A549 (cell line): ENCODE data around the gene C11orf91. TPM values are rescaled to one million over a fixed set of nuclear protein-coding genes. Genes with fewer than 3 reads are reported as not detected.

Experiments
- ATAC-seq, 2 experiments: fragments of 200-7000 bp in 1 of 2; fragments of >200 bp in 1 of 2; cut with Nextera tagmentation in 1 of 2; cut with Tn5 transposase in 1 of 2; 3 replicates each; pipeline versions ENCODE4 v1.8.0 to v1.9.1; 2018 to 2020; ENCODE audit warnings: mild to moderate bottlenecking in 1 of 2, moderate library complexity in 1 of 2
- CTCF ChIA-PET: fragments of 300-600 bp; sonication (Branson Sonifier 250); formaldehyde crosslinking; extraction: SDS; loops from one replicate; lab custom pipeline; 2021; ENCODE audit warnings: antibody characterized with exemption, inconsistent platforms; lab: Yijun Ruan, JAX
- POLR2A ChIA-PET: fragments of 350-600 bp; formaldehyde crosslinking; extraction: SDS; loops from one replicate; lab custom pipeline; 2021; ENCODE audit warnings: antibody characterized with exemption, inconsistent platforms; lab: Yijun Ruan, JAX
- DNase-seq, 2 experiments: peaks; one replicate each; pipeline versions ENCODE4 v3.0.0 to v3.0.0-alpha.2; 2011 to 2016; ENCODE audit warnings: low read depth in 1 of 2, low spot score in 1 of 2
- FAIRE-seq: peaks from 2 replicates; lab custom pipeline; 2011; peaks lifted over from hg19 to GRCh38; lab: Jason Lieb, UNC
- H3K27ac ChIP-seq, 2 experiments: fragments of >200 bp; sonication (Bioruptor Twin); formaldehyde crosslinking; 3 replicates each; pipeline ENCODE4 v1.5.1; 2016 to 2017
- H3K4me1 ChIP-seq: fragments of >200 bp; sonication (Bioruptor Twin); formaldehyde crosslinking; 3 replicates; pipeline ENCODE4 v1.6.1; 2016
- H3K4me2 ChIP-seq: fragments of >200 bp; sonication (Bioruptor Twin); formaldehyde crosslinking; 3 replicates; pipeline ENCODE4 v1.6.1; 2016
- H3K4me3 ChIP-seq: fragments of >200 bp; sonication (Bioruptor Twin); formaldehyde crosslinking; 3 replicates; pipeline ENCODE4 v1.5.1; 2016
- H3K9me3 ChIP-seq: fragments of >200 bp; sonication (Bioruptor Twin); formaldehyde crosslinking; 3 replicates; pipeline ENCODE4 v1.6.1; 2016
- ATOH8 ChIP-seq: fragments of 250-450 bp; sonication (Bioruptor Pico); IDR thresholded peaks from 2 replicates; pipeline ENCODE4 v1.5.0; 2020; ENCODE audit warnings: low read depth, mild to moderate bottlenecking, moderate library complexity
- CBX8 ChIP-seq: fragments of 200-600 bp; sonication (generic); IDR thresholded peaks from 2 replicates; pipeline ENCODE4 v1.6.1; 2016
- E2F6 ChIP-seq: IDR thresholded peaks from 2 replicates; pipeline ENCODE4 v1.6.1; 2012; ENCODE audit warnings: low read depth, borderline replicate concordance
- EHF ChIP-seq: fragments of 250-450 bp; sonication (Bioruptor Pico); IDR thresholded peaks from 2 replicates; pipeline ENCODE4 v1.5.0; 2020; ENCODE audit warnings: mild to moderate bottlenecking
- ELK1 ChIP-seq: fragments of 150-350 bp; IDR thresholded peaks from 2 replicates; pipeline ENCODE4 v1.6.1; 2014; ENCODE audit warnings: low read depth, mild to moderate bottlenecking, low read length
- FOXS1 ChIP-seq: fragments of 250-450 bp; sonication (Bioruptor Pico); IDR thresholded peaks from 2 replicates; pipeline ENCODE4 v1.5.0; 2020; ENCODE audit warnings: mild to moderate bottlenecking, moderate library complexity
- HDAC2 ChIP-seq: fragments of 200-600 bp; sonication (generic); IDR thresholded peaks from 2 replicates; pipeline ENCODE4 v1.6.1; 2016
- HEYL ChIP-seq: fragments of 250-450 bp; sonication (Bioruptor Pico); IDR thresholded peaks from 2 replicates; pipeline ENCODE4 v1.8.0; 2021; ENCODE audit warnings: mild to moderate bottlenecking, moderate library complexity
- HOXA7 ChIP-seq: fragments of 250-450 bp; sonication (Bioruptor Pico); IDR thresholded peaks from 2 replicates; pipeline ENCODE4 v1.5.0; 2020; ENCODE audit warnings: mild to moderate bottlenecking, moderate library complexity
- HOXB5 ChIP-seq: fragments of 250-450 bp; sonication (Bioruptor Pico); IDR thresholded peaks from 2 replicates; pipeline ENCODE4 v1.5.0; 2020; ENCODE audit warnings: mild to moderate bottlenecking, moderate library complexity
- JUN ChIP-seq, 2 experiments: fragments of >200 bp; sonication (Bioruptor Twin); formaldehyde crosslinking; IDR thresholded peaks; 2 replicates in 1 of 2; 3 replicates in 1 of 2; pipeline ENCODE4 v1.6.1; 2016 to 2017
- KDM1A ChIP-seq: fragments of 200-600 bp; sonication (generic); IDR thresholded peaks from 2 replicates; pipeline ENCODE4 v1.6.1; 2016; ENCODE audit warnings: low read depth, mild to moderate bottlenecking
- KDM5A ChIP-seq: fragments of 200-600 bp; sonication (generic); IDR thresholded peaks from 2 replicates; pipeline ENCODE4 v1.6.1; 2016; ENCODE audit warnings: antibody characterized with exemption, mild to moderate bottlenecking
- MAFK ChIP-seq: fragments of 450-650 bp; IDR thresholded peaks from 2 replicates; pipeline ENCODE4 v1.6.1; 2014; ENCODE audit not compliant: partially characterized antibody
- MAX ChIP-seq: IDR thresholded peaks from 2 replicates; pipeline ENCODE4 v1.6.1; 2012
- MAZ ChIP-seq: fragments of 150-350 bp; IDR thresholded peaks from 2 replicates; pipeline ENCODE4 v1.6.1; 2014; ENCODE audit warnings: antibody characterized with exemption, low read depth, low read length, borderline replicate concordance
- MYC ChIP-seq: IDR thresholded peaks from 2 replicates; pipeline ENCODE4 v1.6.1; 2012; ENCODE audit warnings: mild to moderate bottlenecking, inconsistent platforms, low read length, improper control_type of control experiment, borderline replicate concordance
- NFE2L2 ChIP-seq: fragments of 150-350 bp; conservative IDR thresholded peaks from 2 replicates; pipeline ENCODE4 v1.6.1; 2014; ENCODE audit warnings: low read length
- POLR2A ChIP-seq: IDR thresholded peaks from 2 replicates; pipeline ENCODE4 v1.6.1; 2012; ENCODE audit warnings: mild to moderate bottlenecking, low read length
- POLR2AphosphoS2 ChIP-seq: conservative IDR thresholded peaks from 2 replicates; pipeline ENCODE4 v1.6.1; 2012; ENCODE audit warnings: low read length, improper control_type of control experiment, inconsistent platforms
- SMC3 ChIP-seq: fragments of >200 bp; sonication (Bioruptor Twin); formaldehyde crosslinking; IDR thresholded peaks from 3 replicates; pipeline ENCODE4 v1.6.1; 2018; ENCODE audit warnings: inconsistent platforms
- TP53 ChIP-seq: fragments of 250-450 bp; sonication (Bioruptor Pico); IDR thresholded peaks from 2 replicates; pipeline ENCODE4 v1.5.0; 2021; ENCODE audit warnings: mild to moderate bottlenecking, moderate library complexity
- ZC3H11A ChIP-seq: fragments of 450-650 bp; IDR thresholded peaks from 2 replicates; pipeline ENCODE4 v1.6.1; 2014; ENCODE audit warnings: antibody characterized with exemption, mild to moderate bottlenecking
- ZFP36 ChIP-seq: fragments of 450-650 bp; IDR thresholded peaks from 2 replicates; pipeline ENCODE4 v1.6.1; 2014; ENCODE audit warnings: borderline replicate concordance; ENCODE audit not compliant: partially characterized antibody
- ZNF302 ChIP-seq: fragments of 250-450 bp; sonication (Bioruptor Pico); IDR thresholded peaks from 2 replicates; pipeline ENCODE4 v1.9.0; 2021; ENCODE audit warnings: inconsistent platforms, mild to moderate bottlenecking, moderate library complexity
- ZSCAN20 ChIP-seq: fragments of 250-450 bp; sonication (Bioruptor Pico); IDR thresholded peaks from 2 replicates; pipeline ENCODE4 v1.8.0; 2022; ENCODE audit warnings: mild to moderate bottlenecking, moderate library complexity
- WGBS: methylation state at CpG from one replicate; pipeline ENCODE4 v1.1.6; 2017; ENCODE audit errors: missing lambda C conversion rate; 5-methylcytosine and 5-hydroxymethylcytosine counted together
- polyA plus RNA-seq, 4 experiments: library from polyadenylated mRNA; depleted of rRNA in 3 of 4; stranded (reverse); fragments of >200 nt; fragmentation: RNase III in 1 of 4; extraction: RNeasy Plus Mini Kit Qiagen cat#74134 plus additional on column Dnase treatment in 1 of 4; gene quantifications; 2 replicates in 3 of 4; 3 replicates in 1 of 4; pipeline ENCODE4 v1.2.3, GENCODE V29; 2011 to 2017
- TF ChIP-seq, protein P1 (sequence below): IDR thresholded peaks from 2 replicates; pipeline ENCODE4 v1.6.1; 2012
- TF ChIP-seq, protein P2 (sequence below): fragments of >200 bp; sonication (Bioruptor Twin); formaldehyde crosslinking; IDR thresholded peaks from 2 replicates; pipeline ENCODE4 v1.6.1; 2016

The C11orf91 gene
- polyA plus RNA-seq, 2 of the 4 experiments (the other 2 are of a cell fraction): 0.15 TPM; not detected in 1

- no peak overlapping the region for H3K27ac ChIP-seq
- ATAC-seq: no peak
- no peaks in the 10 kb centered on the region for H3K9me3 ChIP-seq
- CTCF ChIA-PET: interaction anchor here (0.6 kb wide), 1 partner anchor 31 kb away, joined by 3 read pairs; no protein-coding TSS in a partner anchor
- POLR2A ChIA-PET: no interaction called here
- no peak overlapping the region for H3K4me3 ChIP-seq
- no peaks in the 10 kb centered on the region for H3K4me1 ChIP-seq
- no peak overlapping the region for H3K4me2 ChIP-seq
- TF ChIP-seq KDM5A (no peak), ZC3H11A (no peak), ZSCAN20 (CRISPR knock-in tag) (no peak), ATOH8 (CRISPR knock-in tag) (no peak), HDAC2 (no peak), JUN (IDR thresholded peaks at IDR 0.05) (no peak), POLR2AphosphoS2 (no peak)
- TF ChIP-seq, protein P1, sequence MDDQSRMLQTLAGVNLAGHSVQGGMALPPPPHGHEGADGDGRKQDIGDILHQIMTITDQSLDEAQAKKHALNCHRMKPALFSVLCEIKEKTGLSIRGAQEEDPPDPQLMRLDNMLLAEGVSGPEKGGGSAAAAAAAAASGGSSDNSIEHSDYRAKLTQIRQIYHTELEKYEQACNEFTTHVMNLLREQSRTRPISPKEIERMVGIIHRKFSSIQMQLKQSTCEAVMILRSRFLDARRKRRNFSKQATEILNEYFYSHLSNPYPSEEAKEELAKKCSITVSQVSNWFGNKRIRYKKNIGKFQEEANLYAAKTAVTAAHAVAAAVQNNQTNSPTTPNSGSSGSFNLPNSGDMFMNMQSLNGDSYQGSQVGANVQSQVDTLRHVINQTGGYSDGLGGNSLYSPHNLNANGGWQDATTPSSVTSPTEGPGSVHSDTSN: no peak
- TF ChIP-seq, all 56 proteins: peak for 0
- WGBS: 90% methylated on average over 6 of the region's 6 CpGs
- no peak for DNase-seq
- no peak for FAIRE-seq
These were observed 46.0 kb downstream of the C11orf91 start for GRCh38 chr11:33654594-33654993.

- no peak for DNase-seq
- no peaks in the 10 kb centered on the region for H3K9me3 ChIP-seq
- no peaks in the 10 kb centered on the region for H3K4me1 ChIP-seq
- POLR2A ChIA-PET: no interaction called here
- no peak overlapping the region for H3K4me3 ChIP-seq
- no peak for ATAC-seq
- WGBS: 64% methylated on average over 3 of the region's 3 CpGs
- no peak overlapping the region for H3K27ac ChIP-seq
- no peak for FAIRE-seq
- CTCF ChIA-PET: no interaction called here
- TF ChIP-seq ZSCAN20 (CRISPR knock-in tag) (no peak), MAZ (no peak), POLR2AphosphoS2 (no peak), FOXS1 (CRISPR knock-in tag) (no peak), POLR2A (no peak), ZNF302 (no peak), EHF (CRISPR knock-in tag) (no peak), KDM5A (no peak), HEYL (no peak), MAFK (no peak), E2F6 (no peak), HOXB5 (CRISPR knock-in tag) (no peak)
- TF ChIP-seq, protein P2, sequence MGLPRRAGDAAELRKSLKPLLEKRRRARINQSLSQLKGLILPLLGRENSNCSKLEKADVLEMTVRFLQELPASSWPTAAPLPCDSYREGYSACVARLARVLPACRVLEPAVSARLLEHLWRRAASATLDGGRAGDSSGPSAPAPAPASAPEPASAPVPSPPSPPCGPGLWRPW: no peak
- H3K4me2 ChIP-seq: no peak overlapping the region
These were observed 47.7 kb downstream of the C11orf91 start for GRCh38 chr11:33652930-33653329.

GRCh38 chr11:33652431-33652830 is 48.2 kb downstream of the C11orf91 start:
- CTCF ChIA-PET: no interaction called here
- no peak for ATAC-seq
- no peak for FAIRE-seq

More at GRCh38 chr11:33652431-33652830, 48.2 kb downstream of the C11orf91 start:
- WGBS: 87% methylated on average over 1 of the region's 1 CpG
- no peaks in the 10 kb centered on the region for H3K4me1 ChIP-seq
- no peak overlapping the region for H3K4me2 ChIP-seq
- H3K4me3 ChIP-seq: no peak overlapping the region
- no peak overlapping the region for H3K27ac ChIP-seq
- POLR2A ChIA-PET: no interaction called here
- no peak for DNase-seq
- TF ChIP-seq MYC: no peak
- TF ChIP-seq SMC3: no peak
- TF ChIP-seq NFE2L2: no peak
- no peak for TF ChIP-seq TP53 (CRISPR knock-in tag)
- TF ChIP-seq KDM5A: no peak
- TF ChIP-seq KDM1A: no peak
- no peak for TF ChIP-seq FOXS1 (CRISPR knock-in tag)
- TF ChIP-seq MAX: no peak
- no peak for TF ChIP-seq ELK1
- TF ChIP-seq HDAC2: no peak
- TF ChIP-seq HOXA7 (CRISPR knock-in tag): no peak
- TF ChIP-seq CBX8: no peak
- TF ChIP-seq EHF (CRISPR knock-in tag): no peak
- no peak for TF ChIP-seq HOXB5 (CRISPR knock-in tag)
- no peak for TF ChIP-seq ZFP36
- TF ChIP-seq, all 56 proteins: peak for 0
- no peaks in the 10 kb centered on the region for H3K9me3 ChIP-seq
